Muscle of back (tissue), 11 donors: Measurements from ENCODE around the gene METTL9. TPM values are rescaled to one million over a fixed set of nuclear protein-coding genes. Genes with fewer than 3 reads are reported as not detected.

Experiments
- DNase-seq, 3 donors: peaks; one replicate each; pipeline versions ENCODE4 v3.0.0 to v3.0.0-alpha.2; 2013
- polyA plus RNA-seq, 10 donors: library from polyadenylated mRNA; unstranded; fragments of 120-200 nt; gene quantifications; one replicate each; pipeline ENCODE4 v1.2.1, GENCODE V29; 2013; ENCODE audit not compliant: insufficient read length in 10 of 10

The METTL9 gene
- polyA plus RNA-seq, 10 donors, result 92.5 to 119 (median 102) TPM

GRCh38 chr16:21703589-21704174 lies 104.3 kb downstream of the METTL9 start:
- DNase-seq, result no peak

- DNase-seq, result no peak
Measured at GRCh38 chr16:21704266-21704665, 104.9 kb downstream of the METTL9 start.

- no peak for DNase-seq
Measured at GRCh38 chr16:21704733-21705132, 105.4 kb downstream of the METTL9 start.

Other genes starting within 250 kb of the METTL9 start
- gene IGSF6, start 53.0 kb downstream of the METTL9 start, polyA plus RNA-seq, result 1 to 10 TPM; 1.9 to 4.6 (median 2.8) TPM
- under 1 TPM in 6 of 10 donors, not detected in 4; 0.04 to 0.32 (median 0.10) TPM for gene OTOA, start 64.4 kb downstream of the METTL9 start, polyA plus RNA-seq